ENCODE measurements around the gene CYP1B1.
"Not testable (repeated sequence)": the region's sequence is repeated elsewhere in the genome, so short reads cannot be mapped to it uniquely, and the experiment has no call there.

The CYP1B1 gene

GRCh38 chr2:38098421-38099098 lies 22.6 kb upstream of the CYP1B1 start:
- no peak for DNase-seq

GRCh38 chr2:38097988-38098385 lies 22.0 kb upstream of the CYP1B1 start:
- DNase-seq, result no peak

DNA sequence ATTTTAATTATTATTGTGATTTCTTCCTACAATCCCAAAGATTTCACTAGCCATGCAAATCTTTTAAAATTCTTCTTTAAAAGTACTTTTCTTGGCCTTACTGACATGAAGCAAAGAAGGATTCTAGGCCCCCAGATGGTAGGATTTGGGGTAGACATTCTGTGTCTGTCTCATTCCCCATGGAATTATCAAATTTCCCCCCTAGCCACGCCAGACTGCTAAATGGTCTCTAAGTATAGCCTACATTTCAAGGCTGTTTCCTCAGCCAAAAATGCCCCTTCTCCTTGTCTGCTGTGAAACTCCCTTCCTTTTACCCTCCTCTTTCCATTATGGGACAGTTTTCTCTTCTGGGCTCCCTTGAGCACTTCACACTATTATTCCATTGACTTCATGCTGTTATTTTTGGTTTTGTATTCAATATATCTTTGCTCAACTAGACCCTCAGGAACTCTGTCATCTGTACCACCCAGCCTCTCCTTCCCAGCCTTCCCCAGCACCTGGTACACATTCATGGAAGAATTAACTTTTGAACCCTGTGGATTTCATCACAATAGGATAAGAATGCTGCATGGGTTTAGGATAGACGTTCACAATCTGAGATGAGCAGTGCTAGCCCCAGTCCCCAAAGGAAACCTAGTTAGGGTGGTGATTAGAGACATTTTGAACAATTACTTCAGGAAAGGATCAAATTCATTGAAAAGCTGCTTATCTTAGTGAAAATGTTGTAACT lies 21.5 kb upstream of the CYP1B1 start:
- no peak for DNase-seq

- no peak for DNase-seq
Observed at GRCh38 chr2:38095996-38096861, 20.3 kb upstream of the CYP1B1 start.

DNA sequence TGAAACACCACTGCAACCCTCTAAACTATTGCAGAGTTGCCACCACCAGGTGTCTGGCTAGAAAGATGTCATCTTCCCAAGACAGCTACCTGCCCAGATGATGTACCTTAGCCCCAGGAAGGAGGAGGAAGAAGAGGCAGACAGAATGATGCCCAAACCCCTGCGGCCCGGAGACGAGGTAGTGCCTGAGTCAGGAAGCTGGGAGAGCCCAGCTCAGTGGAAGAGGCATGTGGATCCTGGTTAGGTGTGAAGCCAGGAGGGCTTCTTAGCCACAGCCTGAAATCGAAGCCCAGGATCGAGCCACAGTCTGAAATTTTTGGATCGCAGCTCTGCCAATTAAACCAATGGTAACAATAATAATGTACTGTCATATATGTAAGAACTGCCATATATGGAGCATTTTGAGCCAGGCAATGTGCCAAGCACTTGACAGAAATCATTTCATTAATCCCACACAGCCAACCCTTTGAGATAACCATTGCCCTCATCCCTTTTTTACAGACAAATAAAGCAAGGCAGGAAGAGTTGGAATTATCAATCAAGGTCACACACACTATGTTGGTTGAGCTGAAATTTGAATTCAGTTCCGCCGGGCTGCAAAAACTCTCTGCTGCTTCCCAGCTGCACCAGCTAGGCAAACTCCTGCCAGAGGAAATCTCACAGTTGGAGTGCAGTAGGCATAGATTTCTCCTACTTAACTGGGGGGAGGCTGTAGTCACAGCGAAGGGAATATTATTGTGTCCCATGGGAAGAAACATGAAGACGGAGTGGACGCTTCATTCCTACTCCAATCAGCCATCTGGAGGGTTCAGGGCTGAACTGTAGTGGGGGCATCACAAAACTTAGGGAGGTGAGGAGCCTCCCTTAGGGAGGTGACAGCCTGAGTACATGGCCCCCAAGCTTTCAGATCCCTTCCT lies 19.4 kb upstream of the CYP1B1 start:
- no peak for DNase-seq

DNA sequence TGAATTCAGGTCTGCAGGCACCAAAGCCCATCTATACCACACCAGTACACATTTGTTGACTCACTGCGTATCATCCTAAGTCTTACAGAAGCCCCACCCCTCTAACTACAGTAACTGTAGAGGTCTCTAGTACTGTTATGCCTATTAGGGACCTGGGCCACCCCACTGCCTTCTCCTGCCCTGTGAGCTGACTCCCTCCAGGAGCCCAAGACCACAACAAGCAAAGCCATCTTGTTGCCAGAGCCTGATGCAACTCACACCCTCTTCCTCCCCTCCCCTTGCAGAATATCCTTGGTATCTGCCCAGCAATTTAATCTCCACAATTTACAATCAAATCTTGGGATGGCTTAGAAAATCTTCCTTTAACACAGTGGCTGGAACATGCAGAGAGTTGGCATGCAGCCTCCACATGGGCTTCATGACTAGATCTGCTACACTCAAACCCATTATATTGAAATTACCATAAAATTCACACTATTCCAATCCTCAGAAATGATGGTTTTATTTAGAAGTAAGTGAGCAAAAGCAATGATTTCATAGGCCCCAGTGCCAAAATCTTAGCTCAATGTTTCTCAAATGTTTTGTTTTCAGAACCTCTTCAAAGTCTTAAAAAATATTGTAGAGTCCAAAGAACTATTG lies 17.7 kb upstream of the CYP1B1 start:
- DNase-seq, result no peak

DNA sequence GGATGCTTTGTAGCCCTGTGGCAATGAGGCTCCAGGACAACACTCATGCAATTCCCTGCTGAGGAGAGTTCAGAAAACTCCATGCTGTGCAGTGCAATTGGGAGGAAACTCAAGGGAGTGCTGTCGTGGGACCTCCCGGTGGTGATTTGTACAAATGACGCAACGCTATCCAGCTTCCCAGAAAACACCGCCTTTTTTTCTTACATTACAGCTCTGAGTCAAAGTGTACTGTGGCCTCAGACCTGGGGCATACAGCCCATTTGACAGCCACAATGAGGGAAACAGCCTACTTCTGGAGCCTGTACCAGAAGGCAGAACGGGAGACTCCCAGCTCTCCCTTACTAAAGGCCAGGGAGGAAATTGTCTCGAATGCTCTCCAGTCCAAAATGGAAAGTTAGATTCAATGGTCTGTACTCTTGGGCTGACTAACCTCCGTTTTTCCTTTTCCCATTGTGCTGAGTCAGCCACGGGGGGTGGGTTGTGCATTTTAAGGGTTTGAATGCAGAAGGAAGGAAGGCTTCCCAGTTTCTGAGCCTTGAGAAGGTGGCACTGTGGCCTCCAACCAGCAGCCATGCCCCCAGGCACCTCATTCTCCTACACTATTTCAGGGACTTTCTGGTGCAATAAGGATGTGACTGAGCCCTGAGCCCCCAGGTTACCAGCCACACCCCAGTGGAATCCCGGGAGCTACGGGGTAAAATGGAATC lies 16.4 kb upstream of the CYP1B1 start:
- no peak for DNase-seq

DNA sequence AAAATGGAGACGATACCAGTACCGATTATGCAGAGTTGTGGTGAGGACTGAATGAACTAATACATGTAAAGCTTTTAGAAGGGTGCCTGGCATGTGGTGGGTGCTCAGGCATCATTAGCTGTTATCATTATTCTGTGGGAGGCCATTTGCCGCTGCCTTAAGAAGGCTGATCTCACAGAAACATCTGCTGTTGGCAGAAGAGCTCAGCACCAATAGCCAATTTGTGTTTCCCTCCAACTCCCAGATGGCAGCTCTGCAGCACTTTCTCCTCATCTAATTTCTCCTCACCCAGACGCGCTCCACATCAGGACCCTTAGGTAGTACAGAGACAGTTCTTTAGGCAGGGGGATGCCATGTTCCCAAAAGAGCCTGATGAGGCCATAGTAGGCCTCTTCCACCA lies 15.8 kb upstream of the CYP1B1 start:
- no peak for DNase-seq

DNA sequence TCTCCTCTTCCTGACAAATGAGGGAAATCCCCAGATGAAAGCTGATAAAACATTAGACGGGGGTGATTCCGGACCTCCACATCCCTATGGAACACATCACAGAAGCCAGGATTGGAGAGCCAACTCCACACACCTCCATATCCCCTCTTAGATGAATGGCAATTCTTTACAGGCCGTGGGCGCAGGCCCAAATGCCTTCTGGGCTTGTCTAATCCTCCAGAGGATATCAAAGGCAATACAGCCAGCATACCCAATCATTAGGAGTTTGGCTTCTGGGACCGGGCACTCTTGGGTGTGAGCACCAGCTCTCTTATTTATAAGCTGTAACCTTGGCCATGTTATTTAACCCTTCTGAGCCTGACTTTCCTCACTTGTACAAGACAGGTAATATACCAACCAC lies 15.0 kb upstream of the CYP1B1 start:
- DNase-seq, result no peak

GRCh38 chr2:38090212-38090611 lies 14.3 kb upstream of the CYP1B1 start:
- not testable (repeated sequence) for DNase-seq

GRCh38 chr2:38085998-38086698 lies 10.2 kb upstream of the CYP1B1 start:
- DNase-seq, result not testable (repeated sequence)

- not testable (repeated sequence) for DNase-seq
Observed at GRCh38 chr2:38084556-38084955, 8.6 kb upstream of the CYP1B1 start.

DNA sequence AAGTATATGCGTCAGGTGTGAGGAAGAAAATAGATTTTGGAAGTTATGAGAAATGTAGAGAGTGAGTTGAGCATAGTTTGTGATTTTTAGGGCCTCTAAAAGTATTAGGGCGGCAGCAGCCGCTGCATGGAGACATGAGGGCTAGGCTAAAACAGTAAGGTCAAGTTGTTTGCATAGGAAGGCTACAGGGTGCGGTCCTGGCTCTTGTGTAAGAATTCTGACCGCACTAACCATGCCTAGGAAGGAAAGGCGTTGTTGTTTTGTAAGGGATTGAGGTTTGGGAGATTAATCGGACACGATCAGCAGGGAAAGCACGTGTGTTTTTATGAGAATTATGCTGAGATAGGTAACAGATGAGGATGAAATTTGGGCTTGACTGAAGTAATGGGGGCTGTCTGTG lies 6.8 kb upstream of the CYP1B1 start:
- DNase-seq, result not testable (repeated sequence)

- no peak for DNase-seq
Observed at GRCh38 chr2:38080346-38080745, 4.4 kb upstream of the CYP1B1 start.

DNA sequence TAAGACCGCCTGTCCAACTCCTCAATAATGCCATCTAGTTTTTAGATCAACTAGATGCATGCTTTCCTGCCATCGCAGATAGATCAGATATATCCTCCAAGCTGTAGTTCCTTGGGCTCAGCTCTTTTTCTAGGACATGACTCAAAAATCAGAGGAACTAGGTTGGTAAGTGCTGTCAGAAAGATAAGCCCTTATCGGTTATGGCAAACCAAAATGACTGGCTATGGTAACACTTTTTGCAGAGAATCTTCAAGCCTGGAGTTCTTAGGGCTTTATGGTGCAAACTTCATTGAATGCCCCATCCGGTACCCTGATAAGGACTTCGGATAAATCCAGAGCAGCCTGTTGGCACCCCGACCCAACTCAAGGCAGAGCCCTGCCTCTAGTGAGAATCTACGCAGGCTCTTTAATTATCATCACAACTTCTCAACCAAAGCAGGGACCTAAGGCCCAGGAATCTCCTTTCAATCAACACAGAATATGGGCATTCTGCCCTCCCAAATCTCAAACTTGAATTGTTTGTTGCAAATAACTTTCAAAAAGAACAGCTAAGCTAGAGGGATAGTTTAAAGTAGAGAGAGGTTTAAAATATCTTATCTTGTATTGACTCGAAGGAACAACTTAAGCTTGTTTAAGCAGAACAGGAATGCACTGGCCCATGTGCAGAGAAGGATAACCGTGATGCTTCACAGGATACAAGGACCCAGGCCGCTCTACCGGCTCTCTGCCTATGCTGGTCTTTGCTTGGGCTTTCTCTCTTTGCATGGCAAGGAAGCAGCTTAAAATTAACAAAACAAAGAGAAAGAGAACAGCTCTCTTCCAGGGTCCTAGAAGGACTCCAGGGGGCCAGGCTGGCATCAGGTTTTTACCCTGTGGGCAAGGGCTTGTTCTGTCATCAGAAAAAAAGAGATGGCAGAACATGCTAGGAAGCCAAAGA lies 3.4 kb upstream of the CYP1B1 start:
- no peak for DNase-seq

DNA sequence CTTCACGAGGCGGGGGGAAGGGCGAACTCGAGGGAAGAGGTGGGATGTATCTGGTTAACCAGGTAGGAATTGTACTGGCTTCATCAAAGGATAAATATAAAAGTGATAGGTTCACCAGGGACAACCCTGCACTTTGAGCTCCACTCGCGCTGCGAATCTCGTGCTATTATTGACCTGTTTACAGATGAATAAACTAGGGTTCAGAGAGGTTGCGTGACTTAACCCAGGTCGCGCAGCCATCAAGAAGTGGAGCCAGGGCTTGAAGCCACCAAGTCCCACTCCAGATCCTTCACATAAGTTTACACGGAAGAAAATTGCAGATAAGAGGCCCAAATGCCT lies 1.4 kb upstream of the CYP1B1 start:
- DNase-seq, result no peak

GRCh38 chr2:38076710-38077430 lies 919 bp upstream of the CYP1B1 start:
- DNase-seq, result peak; percentile 71 to 93

GRCh38 chr2:38076152-38076709 lies 280 bp upstream of the CYP1B1 start:
- DNase-seq, result peak; percentile 70 to 93

All from SW 1271 (cell line).